Measurements from ENCODE around the gene NFKB2.

The NFKB2 gene

DNA sequence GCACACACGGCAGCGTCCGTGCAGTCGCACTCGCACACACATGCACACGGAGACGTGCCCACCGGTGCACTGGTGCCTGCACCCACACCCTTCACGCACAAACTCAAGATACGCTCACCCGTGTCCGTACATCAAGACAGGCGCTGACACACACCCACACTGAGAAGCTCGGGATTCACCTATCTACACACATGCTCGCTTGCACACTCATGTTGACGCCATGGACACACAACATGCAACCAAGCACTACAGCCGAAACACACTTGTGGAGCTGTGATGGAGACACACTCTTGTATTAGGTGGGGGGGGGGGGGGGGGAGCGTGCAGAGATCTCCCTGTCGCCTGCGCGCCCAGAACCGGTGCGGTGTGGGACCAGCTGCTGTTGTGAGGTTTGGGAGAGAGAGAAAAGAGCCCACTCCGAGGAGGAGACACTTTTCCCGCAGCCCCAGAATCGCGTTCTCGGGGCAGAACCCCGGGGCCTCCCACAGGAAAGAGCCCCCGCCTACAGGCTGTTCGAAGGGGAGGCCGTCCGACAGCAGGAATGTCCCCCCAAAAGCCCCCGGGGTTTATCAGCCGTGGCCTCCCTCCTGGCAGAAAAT lies 605 bp upstream of the NFKB2 start:
- peaks cover 5% of the 10 kb centered on the region; the same call in 1 of the 2 replicates for H3K4me1 ChIP-seq (ENCODE audit: control insufficient read depth, insufficient read depth, low read length)
- POLR2A ChIA-PET = interaction anchor here (0.5 to 2.4 kb wide), 6 partner anchors 9 to 262 kb away, joined by 3 to 8 read pairs (median 3); partner anchors contain the start of gene CUEDC2
- CTCF ChIA-PET = interaction anchor here (0.6 to 4.5 kb wide), 9 partner anchors 10 to 191 kb away, joined by 3 to 57 read pairs (median 5); partner anchors contain the start of gene FBXL15
- no peaks in the 10 kb centered on the region for H3K9me3 ChIP-seq (ENCODE audit: control insufficient read depth, insufficient read depth, low read depth, low read length)
- H3K27ac ChIP-seq (ENCODE audit: extremely low read depth, low read depth, low read length) = no peak overlapping the region; the same call in 1 of the 2 replicates
- H3K36me3 ChIP-seq (ENCODE audit: control insufficient read depth in 2 of 2, insufficient read depth in 1 of 2, low read length in 2 of 2) = peaks cover 0 to 11% of the 10 kb centered on the region in 2 experiments; a peak in 1 of 3 replicates
- H3K4me3 ChIP-seq (ENCODE audit: low read depth, low read length) = peak overlapping the region; percentile 58
- TF ChIP-seq, protein P1, sequence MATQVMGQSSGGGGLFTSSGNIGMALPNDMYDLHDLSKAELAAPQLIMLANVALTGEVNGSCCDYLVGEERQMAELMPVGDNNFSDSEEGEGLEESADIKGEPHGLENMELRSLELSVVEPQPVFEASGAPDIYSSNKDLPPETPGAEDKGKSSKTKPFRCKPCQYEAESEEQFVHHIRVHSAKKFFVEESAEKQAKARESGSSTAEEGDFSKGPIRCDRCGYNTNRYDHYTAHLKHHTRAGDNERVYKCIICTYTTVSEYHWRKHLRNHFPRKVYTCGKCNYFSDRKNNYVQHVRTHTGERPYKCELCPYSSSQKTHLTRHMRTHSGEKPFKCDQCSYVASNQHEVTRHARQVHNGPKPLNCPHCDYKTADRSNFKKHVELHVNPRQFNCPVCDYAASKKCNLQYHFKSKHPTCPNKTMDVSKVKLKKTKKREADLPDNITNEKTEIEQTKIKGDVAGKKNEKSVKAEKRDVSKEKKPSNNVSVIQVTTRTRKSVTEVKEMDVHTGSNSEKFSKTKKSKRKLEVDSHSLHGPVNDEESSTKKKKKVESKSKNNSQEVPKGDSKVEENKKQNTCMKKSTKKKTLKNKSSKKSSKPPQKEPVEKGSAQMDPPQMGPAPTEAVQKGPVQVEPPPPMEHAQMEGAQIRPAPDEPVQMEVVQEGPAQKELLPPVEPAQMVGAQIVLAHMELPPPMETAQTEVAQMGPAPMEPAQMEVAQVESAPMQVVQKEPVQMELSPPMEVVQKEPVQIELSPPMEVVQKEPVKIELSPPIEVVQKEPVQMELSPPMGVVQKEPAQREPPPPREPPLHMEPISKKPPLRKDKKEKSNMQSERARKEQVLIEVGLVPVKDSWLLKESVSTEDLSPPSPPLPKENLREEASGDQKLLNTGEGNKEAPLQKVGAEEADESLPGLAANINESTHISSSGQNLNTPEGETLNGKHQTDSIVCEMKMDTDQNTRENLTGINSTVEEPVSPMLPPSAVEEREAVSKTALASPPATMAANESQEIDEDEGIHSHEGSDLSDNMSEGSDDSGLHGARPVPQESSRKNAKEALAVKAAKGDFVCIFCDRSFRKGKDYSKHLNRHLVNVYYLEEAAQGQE (tag by site-specific recombination; IDR thresholded peaks at IDR 0.05) = no peak
- no peak for TF ChIP-seq ZNF776 (tag by site-specific recombination; IDR thresholded peaks at IDR 0.05; ENCODE audit: borderline replicate concordance)
- TF ChIP-seq ZNF223 (tag by site-specific recombination; IDR thresholded peaks at IDR 0.05) = peak; percentile 59; the same call in 1 of the 2 replicates
- TF ChIP-seq ZNF221 (tag by site-specific recombination; IDR thresholded peaks at IDR 0.05; ENCODE audit: borderline replicate concordance) = no peak
- TF ChIP-seq, protein P2, sequence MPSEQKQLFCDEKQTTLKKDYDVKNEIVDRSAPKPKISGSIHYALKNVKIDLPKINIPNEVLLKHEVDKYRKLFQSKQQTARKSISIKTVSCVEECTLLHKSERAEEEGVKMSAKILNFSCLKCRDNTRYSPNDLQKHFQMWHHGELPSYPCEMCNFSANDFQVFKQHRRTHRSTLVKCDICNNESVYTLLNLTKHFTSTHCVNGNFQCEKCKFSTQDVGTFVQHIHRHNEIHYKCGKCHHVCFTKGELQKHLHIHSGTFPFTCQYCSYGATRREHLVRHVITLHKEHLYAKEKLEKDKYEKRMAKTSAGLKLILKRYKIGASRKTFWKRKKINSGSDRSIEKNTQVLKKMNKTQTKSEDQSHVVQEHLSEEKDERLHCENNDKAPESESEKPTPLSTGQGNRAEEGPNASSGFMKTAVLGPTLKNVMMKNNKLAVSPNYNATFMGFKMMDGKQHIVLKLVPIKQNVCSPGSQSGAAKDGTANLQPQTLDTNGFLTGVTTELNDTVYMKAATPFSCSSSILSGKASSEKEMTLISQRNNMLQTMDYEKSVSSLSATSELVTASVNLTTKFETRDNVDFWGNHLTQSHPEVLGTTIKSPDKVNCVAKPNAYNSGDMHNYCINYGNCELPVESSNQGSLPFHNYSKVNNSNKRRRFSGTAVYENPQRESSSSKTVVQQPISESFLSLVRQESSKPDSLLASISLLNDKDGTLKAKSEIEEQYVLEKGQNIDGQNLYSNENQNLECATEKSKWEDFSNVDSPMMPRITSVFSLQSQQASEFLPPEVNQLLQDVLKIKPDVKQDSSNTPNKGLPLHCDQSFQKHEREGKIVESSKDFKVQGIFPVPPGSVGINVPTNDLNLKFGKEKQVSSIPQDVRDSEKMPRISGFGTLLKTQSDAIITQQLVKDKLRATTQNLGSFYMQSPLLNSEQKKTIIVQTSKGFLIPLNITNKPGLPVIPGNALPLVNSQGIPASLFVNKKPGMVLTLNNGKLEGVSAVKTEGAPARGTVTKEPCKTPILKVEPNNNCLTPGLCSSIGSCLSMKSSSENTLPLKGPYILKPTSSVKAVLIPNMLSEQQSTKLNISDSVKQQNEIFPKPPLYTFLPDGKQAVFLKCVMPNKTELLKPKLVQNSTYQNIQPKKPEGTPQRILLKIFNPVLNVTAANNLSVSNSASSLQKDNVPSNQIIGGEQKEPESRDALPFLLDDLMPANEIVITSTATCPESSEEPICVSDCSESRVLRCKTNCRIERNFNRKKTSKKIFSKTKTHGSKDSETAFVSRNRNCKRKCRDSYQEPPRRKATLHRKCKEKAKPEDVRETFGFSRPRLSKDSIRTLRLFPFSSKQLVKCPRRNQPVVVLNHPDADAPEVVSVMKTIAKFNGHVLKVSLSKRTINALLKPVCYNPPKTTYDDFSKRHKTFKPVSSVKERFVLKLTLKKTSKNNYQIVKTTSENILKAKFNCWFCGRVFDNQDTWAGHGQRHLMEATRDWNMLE (tag by site-specific recombination; conservative IDR thresholded peaks at IDR 0.05; ENCODE audit: low read depth) = no peak
- TF ChIP-seq, protein P3, sequence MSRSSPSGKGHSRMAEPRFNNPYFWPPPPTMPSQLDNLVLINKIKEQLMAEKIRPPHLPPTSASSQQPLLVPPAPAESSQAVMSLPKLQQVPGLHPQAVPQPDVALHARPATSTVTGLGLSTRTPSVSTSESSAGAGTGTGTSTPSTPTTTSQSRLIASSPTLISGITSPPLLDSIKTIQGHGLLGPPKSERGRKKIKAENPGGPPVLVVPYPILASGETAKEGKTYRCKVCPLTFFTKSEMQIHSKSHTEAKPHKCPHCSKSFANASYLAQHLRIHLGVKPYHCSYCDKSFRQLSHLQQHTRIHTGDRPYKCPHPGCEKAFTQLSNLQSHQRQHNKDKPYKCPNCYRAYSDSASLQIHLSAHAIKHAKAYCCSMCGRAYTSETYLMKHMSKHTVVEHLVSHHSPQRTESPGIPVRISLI (tag by site-specific recombination; IDR thresholded peaks at IDR 0.05) = no peak
- TF ChIP-seq, protein P4, sequence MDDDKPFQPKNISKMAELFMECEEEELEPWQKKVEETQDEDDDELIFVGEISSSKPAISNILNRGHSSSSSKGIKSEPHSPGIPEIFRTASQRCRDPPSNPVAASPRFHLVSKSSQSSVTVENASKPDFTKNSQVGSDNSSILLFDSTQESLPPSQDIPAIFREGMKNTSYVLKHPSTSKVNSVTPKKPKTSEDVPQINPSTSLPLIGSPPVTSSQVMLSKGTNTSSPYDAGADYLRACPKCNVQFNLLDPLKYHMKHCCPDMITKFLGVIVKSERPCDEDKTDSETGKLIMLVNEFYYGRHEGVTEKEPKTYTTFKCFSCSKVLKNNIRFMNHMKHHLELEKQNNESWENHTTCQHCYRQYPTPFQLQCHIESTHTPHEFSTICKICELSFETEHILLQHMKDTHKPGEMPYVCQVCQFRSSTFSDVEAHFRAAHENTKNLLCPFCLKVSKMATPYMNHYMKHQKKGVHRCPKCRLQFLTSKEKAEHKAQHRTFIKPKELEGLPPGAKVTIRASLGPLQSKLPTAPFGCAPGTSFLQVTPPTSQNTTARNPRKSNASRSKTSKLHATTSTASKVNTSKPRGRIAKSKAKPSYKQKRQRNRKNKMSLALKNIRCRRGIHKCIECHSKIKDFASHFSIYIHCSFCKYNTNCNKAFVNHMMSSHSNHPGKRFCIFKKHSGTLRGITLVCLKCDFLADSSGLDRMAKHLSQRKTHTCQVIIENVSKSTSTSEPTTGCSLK (tag by site-specific recombination; IDR thresholded peaks at IDR 0.05) = no peak
- peak; percentile 49; the same call in 1 of the 2 replicates for TF ChIP-seq ZNF596 (tag by site-specific recombination; IDR thresholded peaks at IDR 0.05)
- TF ChIP-seq, protein P5, sequence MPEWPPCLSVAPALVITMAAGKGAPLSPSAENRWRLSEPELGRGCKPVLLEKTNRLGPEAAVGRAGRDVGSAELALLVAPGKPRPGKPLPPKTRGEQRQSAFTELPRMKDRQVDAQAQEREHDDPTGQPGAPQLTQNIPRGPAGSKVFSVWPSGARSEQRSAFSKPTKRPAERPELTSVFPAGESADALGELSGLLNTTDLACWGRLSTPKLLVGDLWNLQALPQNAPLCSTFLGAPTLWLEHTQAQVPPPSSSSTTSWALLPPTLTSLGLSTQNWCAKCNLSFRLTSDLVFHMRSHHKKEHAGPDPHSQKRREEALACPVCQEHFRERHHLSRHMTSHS (tag by site-specific recombination; IDR thresholded peaks at IDR 0.05) = no peak
- TF ChIP-seq, protein P6, sequence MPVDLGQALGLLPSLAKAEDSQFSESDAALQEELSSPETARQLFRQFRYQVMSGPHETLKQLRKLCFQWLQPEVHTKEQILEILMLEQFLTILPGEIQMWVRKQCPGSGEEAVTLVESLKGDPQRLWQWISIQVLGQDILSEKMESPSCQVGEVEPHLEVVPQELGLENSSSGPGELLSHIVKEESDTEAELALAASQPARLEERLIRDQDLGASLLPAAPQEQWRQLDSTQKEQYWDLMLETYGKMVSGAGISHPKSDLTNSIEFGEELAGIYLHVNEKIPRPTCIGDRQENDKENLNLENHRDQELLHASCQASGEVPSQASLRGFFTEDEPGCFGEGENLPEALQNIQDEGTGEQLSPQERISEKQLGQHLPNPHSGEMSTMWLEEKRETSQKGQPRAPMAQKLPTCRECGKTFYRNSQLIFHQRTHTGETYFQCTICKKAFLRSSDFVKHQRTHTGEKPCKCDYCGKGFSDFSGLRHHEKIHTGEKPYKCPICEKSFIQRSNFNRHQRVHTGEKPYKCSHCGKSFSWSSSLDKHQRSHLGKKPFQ (tag by site-specific recombination; IDR thresholded peaks at IDR 0.05) = 0 out of 2 replicates have a peak, but pooled peaks have one; percentile 8
- TF ChIP-seq OSR2 (tag by site-specific recombination; IDR thresholded peaks at IDR 0.05) = no peak
- no peak for TF ChIP-seq IKZF3 (tag by site-specific recombination; IDR thresholded peaks at IDR 0.05)
- no peak for TF ChIP-seq OVOL3 (tag by site-specific recombination; IDR thresholded peaks at IDR 0.05)
- TF ChIP-seq ZNF184 (tag by site-specific recombination; IDR thresholded peaks at IDR 0.05) = 0 out of 2 replicates have a peak, but pooled peaks have one; percentile 8
- TF ChIP-seq ZNF777 (tag by site-specific recombination; IDR thresholded peaks at IDR 0.05; ENCODE audit: borderline replicate concordance) = peak; percentile 85; the same call in 1 of the 2 replicates
- peak; percentile 99 for TF ChIP-seq ZNF341 (tag by site-specific recombination; IDR thresholded peaks at IDR 0.05; ENCODE audit: low read depth)
- no peak for TF ChIP-seq ZNF169 (tag by site-specific recombination; IDR thresholded peaks at IDR 0.05)
- no peak for TF ChIP-seq ZNF274 (IDR thresholded peaks at IDR 0.05; ENCODE audit: low read length)
- no peak for TF ChIP-seq ZNF274 (tag by site-specific recombination; IDR thresholded peaks at IDR 0.05; ENCODE audit: borderline replicate concordance)
- no peak for TF ChIP-seq ZEB2 (tag by site-specific recombination; IDR thresholded peaks at IDR 0.05)
- TF ChIP-seq ZNF544 (tag by site-specific recombination; IDR thresholded peaks at IDR 0.05) = no peak
- TF ChIP-seq KLF7 (tag by site-specific recombination; IDR thresholded peaks at IDR 0.05; ENCODE audit: borderline replicate concordance) = no peak
